T-helper 17 cell (primary cell): Measurements from ENCODE around the gene MRPL20. TPM values are rescaled to one million over a fixed set of nuclear protein-coding genes. Genes with fewer than 3 reads are reported as not detected.

ENCODE experiments used
- ATAC-seq: fragments of 150-1000 bp; cut with Tn5 transposase; 2 replicates; pipeline ENCODE4 v1.10.0; 2021; ENCODE audit warnings: mild to moderate bottlenecking, moderate library complexity
- DNase-seq, 3 donors: peaks; one replicate each; pipeline versions ENCODE4 v3.0.0 to v3.0.0-alpha.2; 2020 to 2021
- H3K9me3 ChIP-seq: one replicate; pipeline ENCODE4 v1.7.0; 2013; ENCODE audit warnings: low read length, mild to moderate bottlenecking; ENCODE audit not compliant: control insufficient read depth, poor library complexity, severe bottlenecking
- H3K27ac Mint-ChIP-seq: one replicate; pipeline ENCODE4 v1.8.0; 2022; ENCODE audit warnings: mild to moderate bottlenecking, moderate library complexity, mixed read lengths
- H3K27me3 Mint-ChIP-seq: one replicate; pipeline ENCODE4 v1.8.0; 2022; ENCODE audit warnings: mixed read lengths
- H3K36me3 Mint-ChIP-seq: one replicate; pipeline ENCODE4 v1.8.0; 2022; ENCODE audit warnings: low read depth, mixed read lengths
- H3K4me1 Mint-ChIP-seq: one replicate; pipeline ENCODE4 v1.8.0; 2022; ENCODE audit warnings: mild to moderate bottlenecking, mixed read lengths
- H3K4me3 Mint-ChIP-seq: one replicate; pipeline ENCODE4 v1.8.0; 2022; ENCODE audit warnings: mild to moderate bottlenecking, moderate library complexity, mixed read lengths
- total RNA-seq, 4 donors: library from RNA in 2 of 4; stranded (reverse) in 2 of 4; gene quantifications; one replicate each; pipeline ENCODE4 v1.2.3 and lab custom pipeline; 2022 to 2026

MRPL20 gene
- total RNA-seq, 2 donors from 2014 or later = 88.0 to 92.1 TPM

- Mint-ChIP-seq H3K27me3 (peaks cover 9% of the 10 kb centered on the region), H3K4me3 (no peak overlapping the region), H3K4me1 (peaks cover under 1% of the 10 kb centered on the region), H3K36me3 (no peaks in the 10 kb centered on the region), H3K27ac (no peak overlapping the region)
- peak; percentile 92 for ATAC-seq
- peak; percentile 28 to 57 (median 48) for DNase-seq
- no peaks in the 10 kb centered on the region for H3K9me3 ChIP-seq
Measured at GRCh38 chr1:1441002-1441888, 34.2 kb upstream of the MRPL20 start.

GRCh38 chr1:1440262-1441001 is 33.3 kb upstream of the MRPL20 start:
- Mint-ChIP-seq H3K4me3 (no peak overlapping the region), H3K27ac (no peak overlapping the region), H3K27me3 (peaks cover 10% of the 10 kb centered on the region), H3K36me3 (no peaks in the 10 kb centered on the region), H3K4me1 (peaks cover 2% of the 10 kb centered on the region)
- no peaks in the 10 kb centered on the region for H3K9me3 ChIP-seq
- ATAC-seq (no peak), DNase-seq (no peak)

GRCh38 chr1:1439546-1440261 is 32.6 kb upstream of the MRPL20 start:
- H3K27me3 Mint-ChIP-seq = peaks cover 16% of the 10 kb centered on the region
- DNase-seq (no peak), ATAC-seq (no peak)
- peaks cover 7% of the 10 kb centered on the region for H3K4me1 Mint-ChIP-seq
- no peak overlapping the region for H3K27ac Mint-ChIP-seq
- H3K9me3 ChIP-seq = no peaks in the 10 kb centered on the region
- no peak overlapping the region for H3K4me3 Mint-ChIP-seq
- H3K36me3 Mint-ChIP-seq = no peaks in the 10 kb centered on the region

GRCh38 chr1:1438531-1439381 is 31.7 kb upstream of the MRPL20 start:
- DNase-seq = no peak
- Mint-ChIP-seq H3K27ac (no peak overlapping the region), H3K4me3 (no peak overlapping the region), H3K27me3 (peaks cover 16% of the 10 kb centered on the region), H3K4me1 (peaks cover 7% of the 10 kb centered on the region), H3K36me3 (no peaks in the 10 kb centered on the region)
- H3K9me3 ChIP-seq = no peaks in the 10 kb centered on the region
- ATAC-seq = no peak

GRCh38 chr1:1437904-1438376 is 30.8 kb upstream of the MRPL20 start:
- no peak overlapping the region for H3K4me3 Mint-ChIP-seq
- peaks cover 16% of the 10 kb centered on the region for H3K27me3 Mint-ChIP-seq
- ATAC-seq (no peak), DNase-seq (no peak)
- H3K27ac Mint-ChIP-seq = no peak overlapping the region
- no peaks in the 10 kb centered on the region for H3K36me3 Mint-ChIP-seq
- H3K9me3 ChIP-seq = no peaks in the 10 kb centered on the region
- H3K4me1 Mint-ChIP-seq = peaks cover 7% of the 10 kb centered on the region

GRCh38 chr1:1437033-1437903 is 30.2 kb upstream of the MRPL20 start:
- ATAC-seq (no peak), DNase-seq (no peak)
- peaks cover 16% of the 10 kb centered on the region for H3K27me3 Mint-ChIP-seq
- no peak overlapping the region for H3K4me3 Mint-ChIP-seq
- H3K36me3 Mint-ChIP-seq = no peaks in the 10 kb centered on the region
- H3K27ac Mint-ChIP-seq = no peak overlapping the region
- no peaks in the 10 kb centered on the region for H3K9me3 ChIP-seq
- H3K4me1 Mint-ChIP-seq = peaks cover 7% of the 10 kb centered on the region

GRCh38 chr1:1436630-1437032 is 29.5 kb upstream of the MRPL20 start:
- H3K36me3 Mint-ChIP-seq = no peaks in the 10 kb centered on the region
- peak overlapping the region; percentile 72 for H3K4me3 Mint-ChIP-seq
- DNase-seq = no peak
- no peak overlapping the region for H3K27ac Mint-ChIP-seq
- peaks cover 16% of the 10 kb centered on the region for H3K27me3 Mint-ChIP-seq
- H3K4me1 Mint-ChIP-seq = peaks cover 7% of the 10 kb centered on the region
- ATAC-seq = no peak
- no peaks in the 10 kb centered on the region for H3K9me3 ChIP-seq

- ATAC-seq (peak; percentile 22), DNase-seq (no peak)
- peaks cover 16% of the 10 kb centered on the region for H3K27me3 Mint-ChIP-seq
- H3K36me3 Mint-ChIP-seq = no peaks in the 10 kb centered on the region
- H3K4me1 Mint-ChIP-seq = peaks cover 7% of the 10 kb centered on the region
- H3K9me3 ChIP-seq = no peaks in the 10 kb centered on the region
- peak overlapping the region; percentile 72 for H3K4me3 Mint-ChIP-seq
- H3K27ac Mint-ChIP-seq = no peak overlapping the region
Measured at GRCh38 chr1:1435911-1436629, 29.0 kb upstream of the MRPL20 start.

- Mint-ChIP-seq H3K4me1 (peaks cover 7% of the 10 kb centered on the region), H3K27me3 (peaks cover 16% of the 10 kb centered on the region), H3K36me3 (no peaks in the 10 kb centered on the region), H3K4me3 (peak within 1 kb of the TSS; percentile 72), H3K27ac (no peak within 1 kb of the TSS)
- peak; percentile 45 to 50 (median 49) for DNase-seq
- H3K9me3 ChIP-seq = no peaks in the 10 kb centered on the region
- ATAC-seq = peak; percentile 87
Measured at GRCh38 chr1:1435106-1435903, 28.2 kb upstream of the MRPL20 start, which contains the start of gene VWA1. VWA1 (plus strand) TSS chr1:1435690; CDS start chr1:1435749, 59 bp downstream.

- DNase-seq (no peak), ATAC-seq (no peak)
- peaks cover 7% of the 10 kb centered on the region for H3K4me1 Mint-ChIP-seq
- H3K27ac Mint-ChIP-seq = no peak overlapping the region
- peaks cover 19% of the 10 kb centered on the region for H3K27me3 Mint-ChIP-seq
- H3K36me3 Mint-ChIP-seq = no peaks in the 10 kb centered on the region
- H3K9me3 ChIP-seq = no peaks in the 10 kb centered on the region
- no peak overlapping the region for H3K4me3 Mint-ChIP-seq
Measured at GRCh38 chr1:1434824-1435105, 27.7 kb upstream of the MRPL20 start.
